GM12891 (cell line): ENCODE measurements around the gene DPEP1.
A peak's percentile ranks its signal among the peaks of the same experiment; 100 is the strongest.

Source experiments
- DNase-seq: peaks from one replicate; pipeline ENCODE4 v3.0.0; 2011; ENCODE audit warnings: low spot score; ENCODE audit not compliant: insufficient read length
- FAIRE-seq: peaks from 2 replicates; lab custom pipeline; 2011; peaks lifted over from hg19 to GRCh38; lab: Jason Lieb, UNC
- PAX5 ChIP-seq: IDR thresholded peaks from 2 replicates; pipeline ENCODE4 v1.6.1; 2011; ENCODE audit warnings: low read length, moderate library complexity, mild to moderate bottlenecking; ENCODE audit not compliant: insufficient read depth, severe bottlenecking
- POLR2A ChIP-seq: IDR thresholded peaks from 2 replicates; pipeline ENCODE4 v1.6.1; 2011; ENCODE audit warnings: low read depth, low read length, control low read depth
- POLR2AphosphoS5 ChIP-seq: IDR thresholded peaks from 2 replicates; pipeline ENCODE4 v1.6.1; 2011; ENCODE audit warnings: low read depth, low read length, control low read depth
- POU2F2 ChIP-seq: IDR thresholded peaks from 2 replicates; pipeline ENCODE4 v1.6.1; 2011; ENCODE audit warnings: low read depth, mild to moderate bottlenecking, control low read depth, low read length, moderate library complexity
- SPI1 ChIP-seq: IDR thresholded peaks from 2 replicates; pipeline ENCODE4 v1.6.1; 2011; ENCODE audit warnings: low read depth, low read length, control low read depth
- TAF1 ChIP-seq: IDR thresholded peaks from 2 replicates; pipeline ENCODE4 v1.6.1; 2011; ENCODE audit warnings: low read depth, low read length, control low read depth

Gene DPEP1

DNA sequence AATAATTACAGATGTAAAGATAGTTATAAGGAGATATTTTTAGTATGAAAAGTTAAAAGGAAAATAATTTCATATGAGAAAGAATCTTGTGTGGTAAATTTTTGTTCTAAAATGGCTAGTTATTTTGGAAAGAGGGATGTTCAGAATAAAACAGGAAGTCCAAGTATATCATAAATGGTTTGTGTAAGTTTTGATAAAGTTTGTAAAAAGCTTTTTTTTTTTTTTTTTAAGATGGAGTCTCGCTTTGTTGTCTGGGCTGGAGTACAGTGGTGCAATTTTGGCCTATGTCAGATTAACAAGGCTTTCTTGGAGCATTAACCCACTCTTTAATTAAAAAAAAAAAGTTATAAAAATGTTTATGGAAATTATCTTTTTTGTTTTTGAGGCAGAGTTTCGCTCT lies 64.8 kb downstream of the DPEP1 start:
- TF ChIP-seq POLR2AphosphoS5 (no peak), TAF1 (no peak), POU2F2 (no peak), SPI1 (no peak), PAX5 (no peak), POLR2A (no peak)
- FAIRE-seq = no peak
- no peak for DNase-seq

DNA sequence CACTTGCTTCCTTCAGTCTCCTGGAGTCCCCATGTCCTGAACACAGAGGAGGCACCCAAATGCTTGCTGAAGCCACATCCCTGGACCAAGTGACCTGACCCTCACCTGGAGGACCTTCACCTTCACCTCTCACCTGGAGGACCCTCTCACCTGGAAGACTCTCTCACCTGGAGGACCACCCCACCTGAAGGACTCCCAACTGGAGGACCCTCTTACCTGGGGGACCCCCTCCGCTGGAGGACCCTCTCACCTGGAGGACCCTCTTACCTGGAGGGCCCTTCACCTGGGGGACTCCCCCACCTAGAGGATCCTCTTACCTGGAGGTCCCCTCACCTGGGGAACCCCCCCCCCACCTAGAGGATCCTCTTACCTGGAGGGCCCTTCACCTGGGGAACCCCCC lies 72.5 kb downstream of the DPEP1 start:
- no peak for DNase-seq
- no peak for TF ChIP-seq POU2F2
- no peak for TF ChIP-seq SPI1
- TF ChIP-seq TAF1 = no peak
- FAIRE-seq = no peak

DNA sequence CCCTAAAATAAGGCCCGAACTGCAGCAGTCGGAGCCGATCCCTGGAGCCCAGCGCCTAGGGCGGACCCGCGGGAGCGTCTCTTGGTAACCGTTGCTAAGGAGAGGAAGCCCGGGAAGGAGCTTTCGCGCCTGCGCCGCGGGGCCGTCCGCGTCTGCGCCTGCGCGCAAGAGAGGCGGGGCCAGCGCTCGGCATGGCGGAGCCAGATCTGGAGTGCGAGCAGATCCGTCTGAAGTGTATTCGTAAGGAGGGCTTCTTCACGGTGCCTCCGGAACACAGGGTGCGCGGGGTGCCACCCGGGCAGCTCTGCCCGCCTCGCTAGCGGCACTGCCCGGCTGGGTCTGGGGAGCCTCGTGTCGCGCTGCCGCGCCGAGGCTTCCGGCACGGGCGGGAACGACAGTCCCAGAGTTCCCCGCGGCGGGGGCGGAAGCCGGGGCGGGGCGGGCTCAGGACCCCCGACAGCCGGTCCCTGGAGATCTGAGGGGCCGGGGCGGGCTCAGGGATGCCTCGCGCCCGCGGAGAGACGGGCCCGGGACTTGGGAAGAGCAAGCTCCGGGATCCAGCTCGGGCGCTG lies 73.2 kb downstream of the DPEP1 start, which contains the start of gene CDK10:
CDK10 (plus strand) TSS at position 170 of the 572 bp plus-strand sequence; CDS start at position 192, 22 bp downstream.
- TF ChIP-seq TAF1 (peak; percentile 87), POLR2AphosphoS5 (peak; percentile 90), POLR2A (peak; percentile 91), SPI1 (no peak), POU2F2 (peak; percentile 66; the same call in 1 of the 2 replicates), PAX5 (no peak)
- FAIRE-seq (peak; percentile 98), DNase-seq (peak; percentile 96)

DNA sequence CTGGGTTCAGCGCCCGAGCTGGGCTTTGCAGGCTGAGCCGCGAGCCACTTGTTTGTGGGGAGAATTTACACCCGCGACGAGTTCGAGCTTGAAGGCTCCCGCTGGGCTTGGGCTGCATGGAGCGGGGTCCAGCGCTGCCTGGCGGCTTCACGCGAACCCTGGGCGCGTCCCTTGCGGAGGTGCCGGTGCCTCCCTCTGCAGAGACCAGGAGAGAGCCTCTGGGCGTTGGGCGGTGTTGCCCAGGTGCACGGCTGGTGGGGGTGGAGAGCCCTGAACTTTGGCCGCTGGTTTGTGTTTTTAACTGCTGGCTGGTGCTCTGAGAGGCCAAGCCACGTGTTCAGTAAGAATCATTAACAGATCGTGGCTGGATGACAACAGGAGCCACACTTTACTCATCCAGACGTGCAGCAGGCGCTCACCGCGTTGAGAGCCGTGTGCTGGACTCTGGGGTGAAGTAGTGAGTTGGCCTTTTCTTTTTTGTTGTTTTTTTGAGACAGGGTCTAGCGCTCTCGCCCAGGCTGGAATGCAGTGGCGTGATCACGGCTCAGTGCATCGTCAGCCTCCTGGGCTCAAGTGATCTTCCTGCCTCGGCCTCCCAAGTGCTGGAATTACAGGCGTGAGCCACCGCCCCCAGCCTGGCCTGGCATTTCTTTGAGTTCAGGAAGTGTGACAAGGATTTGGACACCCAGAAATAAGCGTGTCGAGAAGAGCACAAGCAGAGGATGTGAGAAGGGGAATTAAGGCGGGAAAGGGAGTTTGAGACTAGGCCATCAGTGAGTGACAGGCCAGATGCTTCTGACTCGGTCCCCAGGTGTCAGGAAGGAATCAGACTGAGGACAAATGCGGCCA lies 73.9 kb downstream of the DPEP1 start:
- DNase-seq (no peak), FAIRE-seq (peak; percentile 75)
- no peak for TF ChIP-seq TAF1
- no peak for TF ChIP-seq SPI1
- no peak for TF ChIP-seq POLR2A
- no peak for TF ChIP-seq POLR2AphosphoS5
- TF ChIP-seq PAX5 = no peak
- no peak for TF ChIP-seq POU2F2
